Colonic mucosa (tissue), 4 donors: ENCODE results near the gene SLCO6A1. TPM values are rescaled to one million over a fixed set of nuclear protein-coding genes. Genes with fewer than 3 reads are reported as not detected.

ENCODE experiments used
- DNase-seq: peaks from one replicate; pipeline ENCODE4 v3.0.0-alpha.2; 2020
- H3K27ac ChIP-seq: fragments of 200-600 bp; one replicate; pipeline ENCODE4 v1.8.0; 2021
- H3K27me3 ChIP-seq: fragments of 200-600 bp; one replicate; pipeline ENCODE4 v1.8.0; 2021
- H3K36me3 ChIP-seq: fragments of 200-600 bp; one replicate; pipeline ENCODE4 v1.8.0; 2021
- H3K4me1 ChIP-seq: fragments of 200-600 bp; one replicate; pipeline ENCODE4 v1.8.0; 2021; ENCODE audit warnings: mild to moderate bottlenecking
- H3K4me3 ChIP-seq: fragments of 200-600 bp; one replicate; pipeline ENCODE4 v1.8.0; 2021
- H3K9ac ChIP-seq, 2 donors: one replicate each; pipeline ENCODE4 v1.7.0; 2013; ENCODE audit warnings: control low read depth in 2 of 2, low read depth in 2 of 2, low read length in 2 of 2
- H3K9me3 ChIP-seq: fragments of 200-600 bp; one replicate; pipeline ENCODE4 v1.8.0; 2021
- intact Hi-C: fragments of 100-400 bp; cut with DNase I; formaldehyde crosslinking; loops from one replicate; pipeline ENCODE4 v1.14.1; 2022
- total RNA-seq, 2 donors: library from RNA; stranded (reverse); fragmentation: NEBNext Ultra II Directional in 1 of 2; extraction: Animal tissue kit (Norgen Biotek cat#: 25700) in 1 of 2; gene quantifications; one replicate each; pipeline ENCODE4 v1.2.1, GENCODE V29; 2021
- TF ChIP-seq, protein P1 (sequence below): fragments of 200-600 bp; IDR thresholded peaks from one replicate; pipeline ENCODE4 v1.8.0; 2022; ENCODE audit warnings: antibody characterized with exemption, mild to moderate bottlenecking
- donor health status: healthy.
- donor health status: DM: no; HTN: no; CAD: no.
- donor health status: DM: no; HTN: no; CAD: no.

SLCO6A1 gene, protein sequence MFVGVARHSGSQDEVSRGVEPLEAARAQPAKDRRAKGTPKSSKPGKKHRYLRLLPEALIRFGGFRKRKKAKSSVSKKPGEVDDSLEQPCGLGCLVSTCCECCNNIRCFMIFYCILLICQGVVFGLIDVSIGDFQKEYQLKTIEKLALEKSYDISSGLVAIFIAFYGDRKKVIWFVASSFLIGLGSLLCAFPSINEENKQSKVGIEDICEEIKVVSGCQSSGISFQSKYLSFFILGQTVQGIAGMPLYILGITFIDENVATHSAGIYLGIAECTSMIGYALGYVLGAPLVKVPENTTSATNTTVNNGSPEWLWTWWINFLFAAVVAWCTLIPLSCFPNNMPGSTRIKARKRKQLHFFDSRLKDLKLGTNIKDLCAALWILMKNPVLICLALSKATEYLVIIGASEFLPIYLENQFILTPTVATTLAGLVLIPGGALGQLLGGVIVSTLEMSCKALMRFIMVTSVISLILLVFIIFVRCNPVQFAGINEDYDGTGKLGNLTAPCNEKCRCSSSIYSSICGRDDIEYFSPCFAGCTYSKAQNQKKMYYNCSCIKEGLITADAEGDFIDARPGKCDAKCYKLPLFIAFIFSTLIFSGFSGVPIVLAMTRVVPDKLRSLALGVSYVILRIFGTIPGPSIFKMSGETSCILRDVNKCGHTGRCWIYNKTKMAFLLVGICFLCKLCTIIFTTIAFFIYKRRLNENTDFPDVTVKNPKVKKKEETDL
- not detected for total RNA-seq

DNA sequence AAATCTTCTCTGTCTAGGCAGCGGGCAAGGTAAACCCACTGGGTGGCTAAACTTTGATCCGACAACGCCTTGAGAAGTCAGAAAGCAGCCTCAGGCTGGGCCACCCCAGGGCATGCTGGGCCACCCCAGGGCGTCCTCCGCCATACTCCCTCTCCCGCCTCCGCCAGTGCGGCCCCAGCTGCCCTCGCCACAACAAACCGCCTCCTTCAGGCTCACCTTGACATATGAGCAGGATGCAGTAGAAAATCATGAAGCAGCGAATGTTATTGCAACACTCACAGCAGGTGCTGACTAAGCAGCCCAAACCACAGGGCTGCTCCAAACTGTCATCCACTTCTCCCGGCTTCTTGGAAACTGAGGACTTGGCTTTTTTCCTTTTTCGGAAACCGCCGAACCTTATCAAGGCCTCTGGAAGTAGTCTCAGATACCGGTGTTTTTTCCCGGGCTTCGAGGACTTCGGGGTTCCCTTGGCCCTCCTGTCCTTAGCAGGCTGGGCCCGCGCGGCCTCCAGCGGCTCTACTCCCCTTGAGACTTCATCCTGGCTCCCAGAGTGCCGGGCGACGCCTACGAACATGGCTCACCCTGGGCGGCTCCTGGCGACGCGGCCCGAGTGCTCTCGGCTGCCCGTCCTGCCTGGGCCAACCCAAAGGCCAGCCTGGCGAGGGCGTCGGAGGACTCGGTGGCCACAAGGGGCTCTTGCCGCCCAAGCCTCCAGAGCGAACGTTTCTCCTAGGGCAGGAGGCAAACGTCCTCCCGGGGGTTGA is at the start of gene SLCO6A1:
TSS of gene SLCO6A1 (minus strand) at position 731 of the 764 bp plus-strand sequence. CDS start at position 574, 157 bp downstream.
- Histone ChIP-seq H3K4me1 (no peaks in the 10 kb centered on the region), H3K4me3 (no peak within 1 kb of the TSS), H3K27ac (no peak within 1 kb of the TSS), H3K9ac (no peak within 1 kb of the TSS), H3K27me3 (no peaks in the 10 kb centered on the region), H3K9me3 (no peaks in the 10 kb centered on the region), H3K36me3 (no peaks in the 10 kb centered on the region)
- TF ChIP-seq, protein P1, sequence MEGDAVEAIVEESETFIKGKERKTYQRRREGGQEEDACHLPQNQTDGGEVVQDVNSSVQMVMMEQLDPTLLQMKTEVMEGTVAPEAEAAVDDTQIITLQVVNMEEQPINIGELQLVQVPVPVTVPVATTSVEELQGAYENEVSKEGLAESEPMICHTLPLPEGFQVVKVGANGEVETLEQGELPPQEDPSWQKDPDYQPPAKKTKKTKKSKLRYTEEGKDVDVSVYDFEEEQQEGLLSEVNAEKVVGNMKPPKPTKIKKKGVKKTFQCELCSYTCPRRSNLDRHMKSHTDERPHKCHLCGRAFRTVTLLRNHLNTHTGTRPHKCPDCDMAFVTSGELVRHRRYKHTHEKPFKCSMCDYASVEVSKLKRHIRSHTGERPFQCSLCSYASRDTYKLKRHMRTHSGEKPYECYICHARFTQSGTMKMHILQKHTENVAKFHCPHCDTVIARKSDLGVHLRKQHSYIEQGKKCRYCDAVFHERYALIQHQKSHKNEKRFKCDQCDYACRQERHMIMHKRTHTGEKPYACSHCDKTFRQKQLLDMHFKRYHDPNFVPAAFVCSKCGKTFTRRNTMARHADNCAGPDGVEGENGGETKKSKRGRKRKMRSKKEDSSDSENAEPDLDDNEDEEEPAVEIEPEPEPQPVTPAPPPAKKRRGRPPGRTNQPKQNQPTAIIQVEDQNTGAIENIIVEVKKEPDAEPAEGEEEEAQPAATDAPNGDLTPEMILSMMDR = no peak
- no peak for DNase-seq
- intact Hi-C loops = no loop called here

DNA sequence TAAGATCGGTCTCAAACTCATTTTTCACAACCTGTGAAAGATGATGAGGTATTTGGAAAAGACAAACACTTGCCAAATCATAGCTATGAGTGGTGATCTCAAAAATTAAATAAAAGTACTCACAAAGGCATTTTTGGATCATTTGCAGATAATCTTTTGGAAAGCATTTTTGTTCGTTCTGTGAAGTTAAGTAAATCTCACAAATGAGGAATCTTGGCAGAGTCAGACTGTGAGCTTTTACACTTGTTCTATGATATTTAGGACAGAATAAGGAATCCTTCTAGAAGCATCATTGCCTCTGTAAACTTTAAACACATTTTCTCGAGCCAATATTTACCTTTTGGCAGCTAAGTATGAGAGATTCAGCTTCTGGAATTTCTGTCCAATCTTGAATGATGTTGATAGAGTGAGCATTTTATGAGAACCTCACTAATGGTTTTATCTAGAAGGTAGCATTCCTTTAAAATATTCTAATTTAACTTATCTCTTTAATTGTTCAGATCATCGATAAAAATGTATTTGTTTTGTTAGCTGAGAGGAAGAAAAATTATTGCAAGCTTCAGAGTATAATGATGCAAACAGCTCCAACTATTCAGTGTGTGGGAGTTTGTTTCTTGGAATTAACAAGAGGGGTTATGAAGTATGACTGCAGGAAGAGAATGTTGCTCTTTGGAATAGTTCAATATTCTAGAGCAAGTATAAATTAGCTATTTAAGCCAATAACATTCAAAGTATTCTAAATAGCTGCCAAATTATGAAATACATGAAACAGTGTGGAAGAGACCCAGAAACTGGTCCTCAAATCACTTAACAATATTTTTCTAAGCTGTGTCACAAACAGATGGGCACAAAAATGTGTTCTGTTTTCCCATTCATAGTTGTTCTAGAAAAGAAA is 48.6 kb upstream of the SLCO6A1 start:
- intact Hi-C loops = no loop called here
- Histone ChIP-seq H3K4me3 (no peak overlapping the region), H3K27me3 (no peaks in the 10 kb centered on the region), H3K9me3 (no peaks in the 10 kb centered on the region), H3K27ac (no peak overlapping the region), H3K36me3 (no peaks in the 10 kb centered on the region), H3K4me1 (no peaks in the 10 kb centered on the region), H3K9ac (no peak overlapping the region)
- TF ChIP-seq, protein P1 = no peak
- no peak for DNase-seq

DNA sequence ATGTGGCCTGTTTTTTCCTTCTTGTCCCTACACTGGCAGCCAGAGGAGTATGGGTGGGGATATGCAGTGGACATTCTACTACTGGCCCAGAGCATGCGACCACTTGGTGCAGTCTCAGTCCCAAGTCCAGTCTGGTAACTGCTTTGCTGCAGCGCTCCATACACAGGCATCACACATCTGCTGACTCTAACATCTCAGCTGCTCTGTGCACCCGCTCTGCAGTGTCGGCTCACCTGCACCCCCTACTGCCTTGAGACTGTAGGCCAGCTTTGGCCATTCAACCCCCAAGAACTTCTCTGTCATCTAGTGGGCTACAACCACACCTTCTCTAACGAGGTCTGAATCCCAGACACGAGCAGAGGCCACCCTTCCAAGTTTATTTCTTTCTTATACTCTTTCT is 46.4 kb upstream of the SLCO6A1 start:
- Histone ChIP-seq H3K9me3 (no peaks in the 10 kb centered on the region), H3K4me1 (no peaks in the 10 kb centered on the region), H3K27ac (no peak overlapping the region), H3K9ac (no peak overlapping the region), H3K4me3 (no peak overlapping the region), H3K27me3 (no peaks in the 10 kb centered on the region), H3K36me3 (no peaks in the 10 kb centered on the region)
- TF ChIP-seq, protein P1 = no peak
- no peak for DNase-seq
- intact Hi-C loops = no loop called here

DNA sequence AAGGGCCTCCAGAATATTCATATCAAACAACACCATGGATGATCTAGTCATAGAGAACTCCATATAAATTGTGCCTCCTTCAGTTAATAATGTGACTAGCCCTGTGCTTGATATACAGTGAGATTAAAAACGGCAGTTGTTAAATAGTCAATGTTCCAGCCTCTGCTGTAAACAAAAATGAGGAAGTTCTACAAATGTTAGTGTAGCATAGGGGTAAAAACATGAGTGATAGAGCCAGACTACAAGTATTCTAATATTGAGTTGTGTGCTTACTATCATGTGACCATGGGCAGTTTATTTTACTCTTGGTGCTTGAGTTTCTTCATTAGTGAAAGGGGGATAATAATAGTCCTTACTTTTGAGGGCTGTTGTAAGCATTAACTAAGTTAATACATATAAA is 43.3 kb upstream of the SLCO6A1 start:
- intact Hi-C loops = no loop called here
- DNase-seq = no peak
- Histone ChIP-seq H3K4me3 (no peak overlapping the region), H3K36me3 (no peaks in the 10 kb centered on the region), H3K9ac (no peak overlapping the region), H3K9me3 (no peaks in the 10 kb centered on the region), H3K27me3 (no peaks in the 10 kb centered on the region), H3K4me1 (no peaks in the 10 kb centered on the region), H3K27ac (no peak overlapping the region)
- TF ChIP-seq, protein P1 = no peak
